Neural cell (in vitro differentiated cells): Measurements from ENCODE around the gene DPP6. TPM values are rescaled to one million over a fixed set of nuclear protein-coding genes. Genes with fewer than 3 reads are reported as not detected.

Experiments
- H2AFZ ChIP-seq: fragments of 200-600, 300-800 bp; sonication (generic), shearing (Covaris generic); 2 replicates; pipeline ENCODE4 v1.6.0; 2014; ENCODE audit warnings: low read depth, mild to moderate bottlenecking, antibody characterized with exemption, low read length, moderate library complexity
- H3F3A ChIP-seq: fragments of 200-600 bp; shearing (Covaris generic); 2 replicates; pipeline ENCODE4 v1.6.1; 2016; ENCODE audit warnings: mild to moderate bottlenecking, moderate library complexity, mixed read lengths, antibody characterized with exemption, low read length; ENCODE audit not compliant: insufficient read depth, poor library complexity, severe bottlenecking
- H3K27ac ChIP-seq: fragments of 200-600, 300-800 bp; sonication (generic), shearing (Covaris generic); 2 replicates; pipeline ENCODE4 v1.5.1; 2014; ENCODE audit warnings: mild to moderate bottlenecking, low read length, moderate library complexity
- H3K27me3 ChIP-seq: fragments of 300-800, 200-600 bp; sonication (generic), shearing (Covaris generic); 2 replicates; pipeline ENCODE4 v1.6.0; 2014; ENCODE audit warnings: mild to moderate bottlenecking, low read depth, low read length, moderate library complexity; ENCODE audit not compliant: insufficient read depth
- H3K36me3 ChIP-seq: fragments of 300-800, 200-600 bp; sonication (generic), shearing (Covaris generic); 2 replicates; pipeline ENCODE4 v1.5.1; 2014; ENCODE audit warnings: mild to moderate bottlenecking, antibody characterized with exemption, low read length, moderate library complexity; ENCODE audit not compliant: insufficient read depth
- H3K4me2 ChIP-seq: fragments of 300-800, 200-600 bp; sonication (generic), shearing (Covaris generic); 2 replicates; pipeline ENCODE4 v1.6.0; 2014; ENCODE audit warnings: mild to moderate bottlenecking, low read length
- H3K4me3 ChIP-seq: fragments of 300-800, 200-600 bp; sonication (generic), shearing (Covaris generic); 2 replicates; pipeline ENCODE4 v1.5.1; 2014; ENCODE audit warnings: mild to moderate bottlenecking, low read length, moderate library complexity
- H3K79me2 ChIP-seq: fragments of 200-600 bp; shearing (Covaris generic); replicated peaks from 2 replicates; pipeline ENCODE4 v1.6.0; 2014; ENCODE audit warnings: mild to moderate bottlenecking, low read length, moderate library complexity; ENCODE audit not compliant: insufficient read depth
- H3K9ac ChIP-seq: fragments of 300-800, 200-600 bp; sonication (generic), shearing (Covaris generic); 2 replicates; pipeline ENCODE4 v1.6.1; 2016; ENCODE audit warnings: mild to moderate bottlenecking, low read length, mixed read lengths
- H3K9me2 ChIP-seq: fragments of 200-600 bp; shearing (Covaris generic); 2 replicates; pipeline ENCODE4 v1.6.1; 2016; ENCODE audit warnings: mild to moderate bottlenecking, low read length, mixed read lengths; ENCODE audit not compliant: insufficient read depth
- H3K9me3 ChIP-seq: fragments of 200-600, 300-800 bp; sonication (generic), shearing (Covaris generic); 2 replicates; pipeline ENCODE4 v1.6.1; 2016; ENCODE audit warnings: mild to moderate bottlenecking, mixed run types, low read length, moderate library complexity, mixed read lengths
- H4K20me1 ChIP-seq: fragments of 200-600 bp; shearing (Covaris generic); 2 replicates; pipeline ENCODE4 v1.6.1; 2016; ENCODE audit warnings: mild to moderate bottlenecking, mixed run types; ENCODE audit not compliant: insufficient read depth
- EP300 ChIP-seq: fragments of 450-650 bp; conservative IDR thresholded peaks from 2 replicates; pipeline ENCODE4 v1.6.1; 2014; ENCODE audit warnings: antibody characterized with exemption, mild to moderate bottlenecking, moderate library complexity; ENCODE audit not compliant: poor library complexity, severe bottlenecking
- EZH2 ChIP-seq: fragments of 200-600, 300-800 bp; shearing (Covaris generic), sonication (generic); IDR thresholded peaks from 2 replicates; pipeline ENCODE4 v1.6.1; 2014; ENCODE audit warnings: antibody characterized with exemption, low read length, borderline replicate concordance, mild to moderate bottlenecking; ENCODE audit not compliant: insufficient read depth, poor library complexity, severe bottlenecking
- MXI1 ChIP-seq: fragments of 450-650 bp; conservative IDR thresholded peaks from 2 replicates; pipeline ENCODE4 v1.6.1; 2014; ENCODE audit warnings: antibody characterized with exemption, mild to moderate bottlenecking; ENCODE audit not compliant: poor library complexity, severe bottlenecking
- POLR2AphosphoS5 ChIP-seq: IDR thresholded peaks from 2 replicates; pipeline ENCODE4 v1.6.1; 2012
- RAD21 ChIP-seq: fragments of 450-650 bp; conservative IDR thresholded peaks from 2 replicates; pipeline ENCODE4 v1.6.1; 2014; ENCODE audit warnings: antibody characterized with exemption, mild to moderate bottlenecking, moderate library complexity
- SMC3 ChIP-seq: fragments of 450-650 bp; conservative IDR thresholded peaks from 2 replicates; pipeline ENCODE4 v1.6.1; 2014; ENCODE audit warnings: antibody characterized with exemption, mild to moderate bottlenecking, moderate library complexity; ENCODE audit not compliant: poor library complexity
- TAF1 ChIP-seq: IDR thresholded peaks from 2 replicates; pipeline ENCODE4 v1.6.1; 2012; ENCODE audit warnings: low read depth
- polyA plus RNA-seq: library from polyadenylated mRNA; depleted of rRNA; stranded (reverse); fragments of >200 nt; gene quantifications from 2 replicates; pipeline ENCODE4 v1.2.3, GENCODE V29; 2014
- TF ChIP-seq, protein P1 (sequence below): fragments of 450-650 bp; IDR thresholded peaks from 2 replicates; pipeline ENCODE4 v1.5.1; 2014; ENCODE audit warnings: antibody characterized with exemption, mild to moderate bottlenecking, moderate library complexity; ENCODE audit not compliant: poor library complexity, severe bottlenecking
- TF ChIP-seq, protein P2 (sequence below): IDR thresholded peaks from 2 replicates; pipeline ENCODE4 v1.6.1; 2012; ENCODE audit warnings: borderline replicate concordance

DPP6 gene
- polyA plus RNA-seq, 1 donor from 2014 or later: 20.4 TPM

DNA sequence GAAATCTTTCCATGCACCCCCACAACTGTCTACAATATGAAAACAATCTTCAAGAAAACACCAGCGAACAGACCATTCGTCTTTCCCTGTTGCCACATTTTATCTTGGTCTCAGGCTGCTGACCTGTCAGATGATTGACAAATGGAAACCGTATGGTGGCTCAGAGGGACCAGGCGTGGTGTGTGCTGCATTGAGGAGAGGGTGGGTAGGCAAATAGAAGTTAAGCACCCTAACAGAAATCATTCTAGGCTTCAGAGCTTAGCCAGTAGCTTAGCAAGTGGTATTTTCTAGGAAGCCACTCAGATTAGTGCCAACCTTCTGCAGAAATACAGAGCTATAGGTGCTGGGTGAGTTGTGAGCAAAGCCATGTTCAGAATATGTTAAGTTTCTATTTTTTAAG is 114.9 kb downstream of the DPP6 start:
- H3K27ac ChIP-seq: no peak overlapping the region

DNA sequence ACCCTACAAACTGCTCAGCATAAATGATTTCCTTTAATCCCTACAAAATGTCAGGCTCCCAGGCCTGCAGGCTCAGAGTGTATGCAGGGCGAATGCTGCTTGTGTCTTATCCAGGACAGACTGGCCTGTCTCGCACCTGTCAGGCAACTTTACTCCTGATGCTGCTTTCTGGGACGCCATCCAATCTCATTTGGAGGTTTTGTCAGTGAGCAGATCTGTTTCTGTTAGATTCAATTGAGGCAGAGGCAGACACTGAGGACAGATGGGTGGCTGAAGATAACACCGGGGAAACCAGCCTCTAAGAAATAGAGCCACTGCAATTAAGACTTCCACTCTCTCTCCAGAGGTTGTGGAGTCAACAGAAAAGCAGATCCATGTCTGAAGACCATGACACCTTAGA is 115.6 kb downstream of the DPP6 start:
- no peak overlapping the region for H3K4me3 ChIP-seq
- no peaks in the 10 kb centered on the region for H3K36me3 ChIP-seq
- H2AFZ ChIP-seq: no peak overlapping the region
- no peaks in the 10 kb centered on the region for H3K27me3 ChIP-seq
- no peak overlapping the region for H3K4me2 ChIP-seq
- H3K9ac ChIP-seq: no peak overlapping the region
- TF ChIP-seq EZH2 (no peak), MXI1 (no peak), EP300 (no peak)
- TF ChIP-seq, protein P1, sequence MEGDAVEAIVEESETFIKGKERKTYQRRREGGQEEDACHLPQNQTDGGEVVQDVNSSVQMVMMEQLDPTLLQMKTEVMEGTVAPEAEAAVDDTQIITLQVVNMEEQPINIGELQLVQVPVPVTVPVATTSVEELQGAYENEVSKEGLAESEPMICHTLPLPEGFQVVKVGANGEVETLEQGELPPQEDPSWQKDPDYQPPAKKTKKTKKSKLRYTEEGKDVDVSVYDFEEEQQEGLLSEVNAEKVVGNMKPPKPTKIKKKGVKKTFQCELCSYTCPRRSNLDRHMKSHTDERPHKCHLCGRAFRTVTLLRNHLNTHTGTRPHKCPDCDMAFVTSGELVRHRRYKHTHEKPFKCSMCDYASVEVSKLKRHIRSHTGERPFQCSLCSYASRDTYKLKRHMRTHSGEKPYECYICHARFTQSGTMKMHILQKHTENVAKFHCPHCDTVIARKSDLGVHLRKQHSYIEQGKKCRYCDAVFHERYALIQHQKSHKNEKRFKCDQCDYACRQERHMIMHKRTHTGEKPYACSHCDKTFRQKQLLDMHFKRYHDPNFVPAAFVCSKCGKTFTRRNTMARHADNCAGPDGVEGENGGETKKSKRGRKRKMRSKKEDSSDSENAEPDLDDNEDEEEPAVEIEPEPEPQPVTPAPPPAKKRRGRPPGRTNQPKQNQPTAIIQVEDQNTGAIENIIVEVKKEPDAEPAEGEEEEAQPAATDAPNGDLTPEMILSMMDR: no peak
- H3F3A ChIP-seq: no peaks in the 10 kb centered on the region
- no peaks in the 10 kb centered on the region for H4K20me1 ChIP-seq
- no peaks in the 10 kb centered on the region for H3K79me2 ChIP-seq
- H3K9me2 ChIP-seq: no peaks in the 10 kb centered on the region
- no peaks in the 10 kb centered on the region for H3K9me3 ChIP-seq
- H3K27ac ChIP-seq: no peak overlapping the region

More for the DNA sequence above, 114.9 kb downstream of the DPP6 start:
- Histone ChIP-seq H3K4me2 (no peak overlapping the region), H3K9ac (no peak overlapping the region), H3K9me3 (no peaks in the 10 kb centered on the region), H3K4me3 (no peak overlapping the region), H3K36me3 (no peaks in the 10 kb centered on the region), H3K79me2 (no peaks in the 10 kb centered on the region), H3K9me2 (no peaks in the 10 kb centered on the region), H3F3A (no peaks in the 10 kb centered on the region), H4K20me1 (no peaks in the 10 kb centered on the region), H2AFZ (no peak overlapping the region), H3K27me3 (no peaks in the 10 kb centered on the region)
- no peak for TF ChIP-seq MXI1
- TF ChIP-seq, protein P1: no peak
- TF ChIP-seq, protein P2, sequence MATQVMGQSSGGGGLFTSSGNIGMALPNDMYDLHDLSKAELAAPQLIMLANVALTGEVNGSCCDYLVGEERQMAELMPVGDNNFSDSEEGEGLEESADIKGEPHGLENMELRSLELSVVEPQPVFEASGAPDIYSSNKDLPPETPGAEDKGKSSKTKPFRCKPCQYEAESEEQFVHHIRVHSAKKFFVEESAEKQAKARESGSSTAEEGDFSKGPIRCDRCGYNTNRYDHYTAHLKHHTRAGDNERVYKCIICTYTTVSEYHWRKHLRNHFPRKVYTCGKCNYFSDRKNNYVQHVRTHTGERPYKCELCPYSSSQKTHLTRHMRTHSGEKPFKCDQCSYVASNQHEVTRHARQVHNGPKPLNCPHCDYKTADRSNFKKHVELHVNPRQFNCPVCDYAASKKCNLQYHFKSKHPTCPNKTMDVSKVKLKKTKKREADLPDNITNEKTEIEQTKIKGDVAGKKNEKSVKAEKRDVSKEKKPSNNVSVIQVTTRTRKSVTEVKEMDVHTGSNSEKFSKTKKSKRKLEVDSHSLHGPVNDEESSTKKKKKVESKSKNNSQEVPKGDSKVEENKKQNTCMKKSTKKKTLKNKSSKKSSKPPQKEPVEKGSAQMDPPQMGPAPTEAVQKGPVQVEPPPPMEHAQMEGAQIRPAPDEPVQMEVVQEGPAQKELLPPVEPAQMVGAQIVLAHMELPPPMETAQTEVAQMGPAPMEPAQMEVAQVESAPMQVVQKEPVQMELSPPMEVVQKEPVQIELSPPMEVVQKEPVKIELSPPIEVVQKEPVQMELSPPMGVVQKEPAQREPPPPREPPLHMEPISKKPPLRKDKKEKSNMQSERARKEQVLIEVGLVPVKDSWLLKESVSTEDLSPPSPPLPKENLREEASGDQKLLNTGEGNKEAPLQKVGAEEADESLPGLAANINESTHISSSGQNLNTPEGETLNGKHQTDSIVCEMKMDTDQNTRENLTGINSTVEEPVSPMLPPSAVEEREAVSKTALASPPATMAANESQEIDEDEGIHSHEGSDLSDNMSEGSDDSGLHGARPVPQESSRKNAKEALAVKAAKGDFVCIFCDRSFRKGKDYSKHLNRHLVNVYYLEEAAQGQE: no peak

DNA sequence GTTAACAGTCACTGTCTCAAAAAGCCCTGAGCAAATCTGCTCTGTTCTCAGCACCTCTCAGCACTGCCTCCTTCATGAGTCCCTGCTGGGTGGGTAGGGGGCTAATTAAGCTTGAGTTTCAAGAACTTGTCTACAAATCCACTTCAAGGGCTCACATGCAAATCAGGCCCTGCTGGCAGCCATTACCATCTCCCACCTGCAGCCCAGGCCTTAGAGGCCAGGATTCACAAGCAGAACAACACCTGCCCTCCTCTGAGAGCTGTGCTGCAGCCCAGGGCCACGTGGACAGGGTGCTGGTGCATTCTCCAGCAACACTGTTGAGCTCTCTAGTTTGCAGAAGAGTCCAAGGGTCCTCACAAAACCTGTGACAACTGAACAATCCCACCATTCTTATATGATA is 119.2 kb downstream of the DPP6 start:
- Histone ChIP-seq H3K9ac (no peak overlapping the region), H3K4me2 (no peak overlapping the region), H3K79me2 (no peaks in the 10 kb centered on the region), H4K20me1 (no peaks in the 10 kb centered on the region), H3K9me2 (no peaks in the 10 kb centered on the region), H2AFZ (no peak overlapping the region), H3K27ac (no peak overlapping the region), H3K4me3 (no peak overlapping the region), H3K36me3 (no peaks in the 10 kb centered on the region), H3K27me3 (no peaks in the 10 kb centered on the region), H3F3A (no peaks in the 10 kb centered on the region), H3K9me3 (no peaks in the 10 kb centered on the region)
- TF ChIP-seq, protein P1: no peak
- TF ChIP-seq, protein P2: no peak
- TF ChIP-seq SMC3 (no peak), POLR2AphosphoS5 (no peak), EP300 (no peak), TAF1 (no peak), RAD21 (no peak)
